Measurements from ENCODE around the gene ITM2C. TPM values are rescaled to one million over a fixed set of nuclear protein-coding genes. Genes with fewer than 3 reads are reported as not detected.

ITM2C gene
- total and polyA plus RNA-seq, 2 of the 8 experiments (the other 6 are each of a cell fraction or from before 2014, with no cell fraction given), result 362 to 742 TPM

- Histone ChIP-seq H4K20me1 (replicated peaks in 1 of 2; ENCODE audit: control insufficient read depth in 1 of 2, insufficient read depth in 2 of 2, low read length in 2 of 2) (no peaks in the 10 kb centered on the region), H3K18ac (ENCODE audit: extremely low read depth, low read length) (no peak overlapping the region), H3K4ac (replicated peaks; ENCODE audit: insufficient read length, low read depth, low read length) (no peak overlapping the region), H4K91ac (replicated peaks; ENCODE audit: insufficient read length, low read length) (no peak overlapping the region), H3K27me3 (replicated peaks in 1 of 4; ENCODE audit: control insufficient read depth in 3 of 4, extremely low read depth in 1 of 4, insufficient read depth in 3 of 4, low read length in 3 of 4) (peaks cover 0 to 8% (median 0%) of the 10 kb centered on the region in 4 experiments; a peak in 2 of 7 replicates), H3K4me3 (ENCODE audit: extremely low read depth in 1 of 4, insufficient read depth in 2 of 4, low read depth in 3 of 4, low read length in 4 of 4) (no peak overlapping the region), H4K5ac (ENCODE audit: insufficient read length, low read depth, low read length) (no peak overlapping the region), H2BK12ac (ENCODE audit: low read depth, low read length) (0 out of 2 replicates have a peak overlapping the region, but pooled peaks have one; percentile 62), H3K23ac (ENCODE audit: insufficient read length) (no peak overlapping the region), H2BK120ac (replicated peaks; ENCODE audit: low read depth, low read length) (no peak overlapping the region), H3K14ac (ENCODE audit: insufficient read length) (no peak overlapping the region), H3K56ac (replicated peaks; ENCODE audit: insufficient read length, low read depth, low read length) (no peak overlapping the region), H2AK5ac (ENCODE audit: low read depth, low read length) (no peak overlapping the region), H3K36me3 (ENCODE audit: control insufficient read depth in 2 of 4, insufficient read depth in 4 of 4, low read length in 3 of 4) (no peaks in the 10 kb centered on the region), H3K27ac (ENCODE audit: low read depth, low read length) (no peak overlapping the region), H3K9ac (replicated peaks in 1 of 4; ENCODE audit: extremely low read depth in 1 of 4, low read depth in 3 of 4, low read length in 3 of 4) (no peak overlapping the region), H3K79me1 (ENCODE audit: low read depth, low read length) (no peaks in the 10 kb centered on the region), H3K79me2 (ENCODE audit: control insufficient read depth in 1 of 2, insufficient read depth in 2 of 2, low read length in 2 of 2) (no peaks in the 10 kb centered on the region), H2AFZ (ENCODE audit: low read length) (no peak overlapping the region), H3K4me2 (ENCODE audit: insufficient read depth in 1 of 2, low read depth in 2 of 2, low read length in 2 of 2) (no peak overlapping the region), H2BK5ac (ENCODE audit: low read depth, low read length) (no peak overlapping the region), H2BK15ac (ENCODE audit: low read length) (no peak overlapping the region; the same call in 1 of the 2 replicates), H3K23me2 (ENCODE audit: low read depth, low read length) (no peaks in the 10 kb centered on the region), H2BK20ac (ENCODE audit: low read length) (no peak overlapping the region), H3K9me3 (ENCODE audit: insufficient read depth in 2 of 2, low read depth in 1 of 2, low read length in 1 of 2) (no peaks in the 10 kb centered on the region), H3K4me1 (replicated peaks in 1 of 4; ENCODE audit: control insufficient read depth in 3 of 4, insufficient read depth in 4 of 4, low read length in 3 of 4) (peaks cover 5 to 28% (median 14%) of the 10 kb centered on the region in 4 experiments), H4K8ac (ENCODE audit: extremely low read depth, insufficient read depth, low read length) (no peak overlapping the region)
- 80% methylated on average over 10 of the region's 10 CpGs; no CpG with 5 or more reads in 1 of the 2 experiments for WGBS, 2 experiments (ENCODE audit: extremely low coverage in 1 of 2, insufficient coverage in 1 of 2, insufficient read length in 1 of 2, insufficient replicate concordance in 2 of 2, low coverage in 1 of 2, low lambda C conversion rate in 2 of 2, missing lambda C conversion rate in 1 of 2)
- ChIA-PET POLR2A (ENCODE audit: partially characterized antibody) (interaction anchor here (0.8 to 2.1 kb wide), 3 partner anchors 24 to 564 kb away, joined by 3 to 7 read pairs (median 4); partner anchors contain the start of gene NCL), CTCF (ENCODE audit: partially characterized antibody) (interaction anchor here (0.9 to 21.7 kb wide), 12 partner anchors 9 to 152 kb away, joined by 3 to 332 read pairs (median 8); partner anchors contain the start of genes GPR55 and ITM2C)
- no peak for TF ChIP-seq KDM4A (IDR thresholded peaks at IDR 0.05; ENCODE audit: low read depth, low read length, severe bottlenecking)
- TF ChIP-seq HDAC6 (IDR thresholded peaks at IDR 0.05; ENCODE audit: low read depth, low read length), result no peak
- TF ChIP-seq RXRA (IDR thresholded peaks at IDR 0.05; ENCODE audit: insufficient read depth, low read depth, low read length), result no peak
- no peak for TF ChIP-seq CREB1 (IDR thresholded peaks at IDR 0.05)
- DNase-seq (ENCODE audit: low read depth in 1 of 2, low spot score in 2 of 2) (no peak), FAIRE-seq (no peak)
Measured at GRCh38 chr2:230900336-230900995, 35.7 kb downstream of the ITM2C start.
